HG03060 (cell line): ENCODE data around the gene CCDC146.
"Not testable (repeated sequence)": the region's sequence is repeated elsewhere in the genome, so short reads cannot be mapped to it uniquely, and the experiment has no call there.

Experiments
- ATAC-seq: cut with Tn5 transposase; IDR thresholded peaks from one replicate; pipeline ENCODE4 v1.9.1; 2021; ENCODE audit warnings: low read depth, moderate number of reproducible peaks; ENCODE audit not compliant: unreplicated experiment

The CCDC146 gene

DNA sequence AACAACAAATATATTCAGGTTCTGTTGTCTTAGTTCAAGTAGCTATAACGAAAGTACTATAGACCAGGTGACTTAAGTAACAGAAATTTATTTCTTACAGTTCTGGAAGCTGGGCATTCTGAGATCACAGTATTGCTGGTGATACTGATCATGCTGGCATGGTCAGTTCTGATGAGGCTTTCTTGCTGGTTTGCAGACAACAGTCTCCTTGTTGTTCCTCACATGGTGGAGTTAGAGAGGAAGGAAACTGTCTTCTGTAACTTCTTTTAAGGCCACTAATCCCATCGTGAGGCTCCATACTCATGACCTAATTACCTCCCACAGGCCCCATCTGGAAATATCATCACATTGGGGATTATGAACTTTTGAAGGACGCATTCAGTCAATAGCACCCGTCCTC, 17.9 kb downstream of the CCDC146 start:
- not testable (repeated sequence) for ATAC-seq

DNA sequence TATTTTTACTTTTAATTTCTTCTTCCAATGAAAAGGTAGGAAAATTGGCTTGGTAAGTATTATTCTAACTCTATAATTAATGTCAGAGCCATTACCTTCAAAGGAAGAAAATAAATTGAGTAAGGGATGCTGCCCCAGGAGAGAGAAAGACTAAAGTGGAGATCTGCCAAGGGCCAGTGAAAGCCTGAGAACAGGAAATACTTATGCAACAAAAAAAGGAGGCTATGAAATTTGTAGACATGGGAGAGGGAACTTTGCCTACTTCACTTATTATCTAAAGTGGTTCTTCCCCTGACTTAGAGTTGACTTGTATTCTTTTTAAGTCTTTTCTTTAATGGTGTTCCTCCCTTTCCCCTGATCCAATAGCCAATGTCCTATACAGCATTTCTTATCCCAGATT, 29.8 kb downstream of the CCDC146 start:
- ATAC-seq: not testable (repeated sequence)

DNA sequence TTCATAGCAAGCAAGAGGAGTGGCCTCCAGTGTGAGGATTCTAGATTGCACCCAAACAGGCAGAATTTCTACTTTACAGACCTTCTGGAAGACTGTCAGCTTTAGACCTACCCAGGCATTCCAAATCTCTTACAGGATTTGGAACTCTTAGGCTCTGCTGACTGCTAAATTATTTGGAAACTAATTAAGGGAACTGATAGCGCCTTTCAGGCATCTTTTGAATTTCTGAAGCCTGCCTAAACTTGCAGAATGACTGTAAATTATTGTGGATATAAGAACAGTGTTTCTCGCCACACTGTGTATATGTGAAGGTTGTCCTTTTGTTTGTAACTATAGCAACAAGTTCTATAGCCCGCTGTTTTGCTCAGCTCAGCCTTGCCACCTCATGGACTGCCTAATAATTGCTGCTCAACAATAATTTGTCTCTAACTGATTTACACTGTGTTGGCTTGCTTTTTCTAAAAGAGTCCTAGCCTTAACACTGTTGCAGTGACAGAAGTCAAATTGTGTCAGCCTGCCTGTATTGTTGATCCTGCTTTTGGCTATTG, 32.6 kb downstream of the CCDC146 start:
- ATAC-seq: not testable (repeated sequence)

DNA sequence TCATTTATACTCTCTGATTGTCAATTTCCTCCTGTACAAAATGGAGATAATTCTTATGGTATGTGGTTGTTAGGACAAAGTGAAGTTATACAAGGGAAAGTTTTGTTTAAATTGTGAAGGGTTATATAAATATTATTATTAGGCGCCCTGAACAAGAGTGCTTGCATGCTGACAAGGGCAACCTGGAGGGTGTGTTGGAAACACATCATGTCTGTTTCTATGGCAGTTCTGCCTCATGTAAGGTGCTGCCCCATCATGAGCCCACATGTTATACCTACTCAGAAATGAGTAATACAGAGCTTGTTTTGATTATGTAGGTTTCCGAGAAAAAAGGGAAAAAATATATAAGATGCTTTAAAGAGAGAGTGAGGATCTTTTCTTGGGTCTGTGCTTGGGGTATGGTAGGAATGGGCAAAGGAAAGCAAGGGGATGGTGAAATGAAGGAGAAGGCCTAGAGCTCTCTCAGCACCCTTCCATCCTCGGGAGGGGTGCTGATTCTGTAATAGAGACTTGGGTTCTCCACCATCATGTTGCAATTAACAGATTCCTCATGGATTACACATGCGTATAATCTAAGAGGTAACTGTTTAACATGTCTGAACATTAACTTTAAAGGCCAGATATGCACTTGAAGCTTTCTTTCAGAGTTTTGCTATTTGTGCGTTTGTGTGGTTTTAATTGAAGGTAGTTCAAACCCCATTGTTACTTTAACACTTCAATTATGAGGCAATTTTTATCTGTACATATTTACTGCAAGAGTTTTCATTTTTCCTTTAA, 33.4 kb downstream of the CCDC146 start:
- not testable (repeated sequence) for ATAC-seq

DNA sequence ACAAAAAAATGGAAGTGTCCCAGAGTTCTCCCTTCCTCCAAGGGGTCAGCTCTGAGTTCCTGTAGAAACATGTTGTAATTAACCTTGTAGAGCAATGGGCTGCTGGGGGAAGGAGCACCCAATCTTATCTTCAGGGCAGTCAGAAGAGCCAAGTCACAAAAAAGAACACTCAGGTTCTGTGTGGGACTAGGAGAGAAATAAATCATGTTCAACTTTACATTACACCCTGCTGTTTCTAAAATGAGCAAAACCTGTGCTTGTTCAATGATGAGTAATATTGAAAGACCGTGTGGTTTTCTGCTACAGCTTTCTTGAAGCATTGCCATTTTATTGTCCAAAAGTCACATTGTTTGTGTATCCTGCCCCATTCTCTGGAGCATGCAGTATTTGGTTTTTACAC, 34.6 kb downstream of the CCDC146 start:
- ATAC-seq: peak; percentile 88

DNA sequence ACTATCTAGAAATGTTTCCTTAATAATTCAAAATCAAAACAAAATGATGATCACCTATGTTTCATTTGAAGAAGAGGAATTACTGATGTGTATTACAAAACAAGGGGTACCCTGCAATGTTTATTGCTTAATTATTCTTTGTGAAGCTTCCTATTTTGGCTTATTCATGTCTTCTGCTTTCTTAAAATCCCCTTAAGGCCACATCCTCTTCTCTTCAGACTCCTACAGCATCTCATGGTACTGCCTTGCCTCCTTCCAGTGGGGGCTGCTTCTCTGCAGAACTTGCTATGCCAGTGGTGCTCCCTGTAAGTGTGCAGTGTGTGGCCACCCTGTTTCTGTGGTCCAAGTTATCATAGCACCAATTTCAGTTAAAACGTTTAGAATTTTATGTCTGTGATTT, 35.0 kb downstream of the CCDC146 start:
- ATAC-seq: peak; percentile 22

DNA sequence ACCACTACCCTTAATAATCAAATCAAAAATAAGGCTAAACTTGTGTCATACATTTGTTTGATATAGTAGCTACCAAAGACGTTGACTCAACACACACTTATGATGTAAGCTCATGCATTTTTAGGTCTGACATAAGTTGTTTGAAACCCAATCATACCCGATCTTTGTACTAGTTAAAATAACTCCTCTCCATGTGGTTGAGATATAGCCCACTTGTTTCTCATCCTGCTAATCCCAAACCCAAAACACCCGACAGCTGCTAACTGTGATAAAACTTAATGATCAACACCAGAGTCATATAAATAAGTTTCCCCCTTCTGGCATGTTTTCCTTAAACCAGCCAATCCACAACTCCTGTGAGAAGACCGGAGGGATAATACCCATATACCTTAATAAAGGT, 48.7 kb downstream of the CCDC146 start:
- ATAC-seq: not testable (repeated sequence)

DNA sequence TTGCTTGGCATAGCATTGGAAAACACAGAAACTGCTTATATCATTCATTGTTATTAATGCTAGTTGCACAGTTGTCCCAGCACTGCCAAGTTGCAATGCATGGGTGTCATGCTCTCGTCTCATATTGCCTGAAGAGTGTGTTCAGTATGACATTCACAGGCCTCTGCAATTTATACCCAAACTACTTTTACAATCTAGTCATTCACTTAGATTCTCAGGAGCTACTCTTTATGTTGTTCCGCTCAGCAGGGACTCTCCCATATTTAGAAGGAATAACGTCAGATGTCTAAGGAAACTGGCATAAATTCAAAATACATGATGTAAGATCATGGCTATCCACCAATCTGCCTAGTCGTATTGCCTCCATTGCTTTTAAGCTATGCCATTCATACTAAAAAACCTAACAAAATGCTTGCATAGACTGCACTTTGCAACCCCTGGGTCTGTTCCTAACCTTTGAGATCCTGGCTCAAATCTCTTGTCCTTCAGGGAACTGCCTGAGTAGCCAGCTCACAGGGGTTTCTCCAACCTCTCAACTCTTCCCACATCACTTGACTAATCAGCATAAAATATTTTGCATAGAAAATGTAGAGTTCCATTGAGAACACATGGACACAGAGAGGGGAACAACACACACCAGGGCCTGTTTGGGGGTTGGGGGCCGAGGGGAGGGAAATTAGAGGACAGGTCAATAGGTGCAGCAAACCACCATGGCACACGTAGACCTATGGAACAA, 50.2 kb downstream of the CCDC146 start:
- not testable (repeated sequence) for ATAC-seq

DNA sequence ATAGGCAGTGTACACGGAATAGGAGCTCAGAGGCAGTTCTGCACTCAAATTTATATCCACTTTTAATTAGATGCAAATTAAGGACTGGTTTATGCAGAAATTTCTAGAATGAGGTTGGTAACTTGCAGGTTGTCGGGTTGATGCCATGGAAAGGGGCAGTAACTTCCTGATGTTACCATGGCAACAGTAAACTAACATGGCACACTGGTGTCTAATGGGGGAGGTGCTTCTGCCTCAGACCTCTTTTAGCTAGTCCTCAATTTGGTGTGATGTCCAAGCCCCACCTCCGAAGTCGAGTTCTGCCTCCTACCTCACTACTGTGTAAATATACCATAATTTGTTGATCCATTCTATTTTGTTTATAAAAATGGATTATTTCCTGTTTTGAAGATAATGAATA, 52.0 kb downstream of the CCDC146 start:
- ATAC-seq: not testable (repeated sequence)

DNA sequence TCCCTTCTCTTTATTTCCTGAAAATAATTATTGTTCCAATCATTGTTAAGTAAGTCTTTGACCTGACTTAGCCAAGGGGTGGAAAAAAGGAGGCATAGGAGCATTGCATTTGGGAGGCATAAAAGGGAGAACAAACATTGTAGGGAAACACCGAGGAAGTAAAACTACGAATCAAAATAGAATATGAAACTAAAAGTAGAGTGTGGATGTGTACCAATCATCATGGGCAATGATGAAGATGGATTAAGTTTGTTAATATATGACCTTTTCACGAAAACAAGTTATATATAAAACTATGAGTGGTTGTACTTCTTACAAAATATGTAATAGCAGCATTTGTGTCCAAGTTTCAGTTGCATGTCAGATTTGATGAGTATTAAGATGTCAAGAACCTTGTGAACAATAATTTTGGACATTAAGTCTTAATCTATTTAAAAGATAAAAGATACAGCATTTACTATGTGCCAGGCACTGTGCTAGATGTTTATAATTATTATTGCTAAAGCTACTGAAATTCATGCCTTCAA, 52.9 kb downstream of the CCDC146 start:
- ATAC-seq: peak; percentile 35

DNA sequence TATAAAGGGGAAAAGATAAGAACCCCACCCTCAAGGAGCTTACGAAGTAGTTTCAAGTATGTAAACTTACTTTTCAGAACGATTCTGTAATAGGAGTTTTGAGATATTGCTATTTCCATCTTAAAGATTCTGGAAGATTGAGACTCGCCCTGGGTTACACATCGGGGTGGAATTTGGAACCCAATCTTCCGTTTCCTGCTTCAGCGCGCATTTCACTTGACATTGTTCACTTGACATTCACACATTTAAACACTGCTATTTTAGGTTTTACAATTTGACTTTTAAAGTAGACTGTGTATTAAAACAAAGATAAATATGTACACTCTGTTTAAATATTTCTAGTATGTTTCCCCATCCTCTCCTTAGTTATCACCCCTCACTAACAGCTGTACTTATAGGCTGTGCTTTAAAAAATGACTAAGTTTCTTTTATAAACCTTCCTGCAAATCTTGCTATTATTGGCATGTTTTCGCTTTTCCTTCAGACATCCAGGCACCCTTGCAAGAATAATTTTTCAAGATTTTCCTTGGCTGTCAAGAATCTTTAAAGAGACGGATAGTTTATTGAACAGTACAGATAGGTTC, 55.0 kb downstream of the CCDC146 start:
- not testable (repeated sequence) for ATAC-seq

DNA sequence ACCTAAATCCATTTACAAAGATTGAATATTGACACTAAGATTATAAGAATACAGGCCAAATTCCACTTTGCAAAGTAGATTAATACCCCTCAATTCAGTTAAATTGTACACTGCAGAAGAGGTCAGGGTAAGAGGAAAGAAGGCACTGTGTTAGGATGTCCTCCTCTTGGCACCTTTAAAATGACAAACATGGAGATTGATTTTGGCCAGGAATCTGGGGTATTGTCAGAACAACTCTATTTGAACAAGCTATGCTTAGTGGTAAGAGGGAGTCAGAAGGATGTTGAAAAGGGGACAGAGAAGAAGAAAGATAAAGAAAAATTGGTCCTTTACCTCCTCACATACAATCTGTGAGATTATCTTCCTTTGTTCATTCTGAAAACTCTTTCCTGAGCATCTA, 55.6 kb downstream of the CCDC146 start:
- not testable (repeated sequence) for ATAC-seq

DNA sequence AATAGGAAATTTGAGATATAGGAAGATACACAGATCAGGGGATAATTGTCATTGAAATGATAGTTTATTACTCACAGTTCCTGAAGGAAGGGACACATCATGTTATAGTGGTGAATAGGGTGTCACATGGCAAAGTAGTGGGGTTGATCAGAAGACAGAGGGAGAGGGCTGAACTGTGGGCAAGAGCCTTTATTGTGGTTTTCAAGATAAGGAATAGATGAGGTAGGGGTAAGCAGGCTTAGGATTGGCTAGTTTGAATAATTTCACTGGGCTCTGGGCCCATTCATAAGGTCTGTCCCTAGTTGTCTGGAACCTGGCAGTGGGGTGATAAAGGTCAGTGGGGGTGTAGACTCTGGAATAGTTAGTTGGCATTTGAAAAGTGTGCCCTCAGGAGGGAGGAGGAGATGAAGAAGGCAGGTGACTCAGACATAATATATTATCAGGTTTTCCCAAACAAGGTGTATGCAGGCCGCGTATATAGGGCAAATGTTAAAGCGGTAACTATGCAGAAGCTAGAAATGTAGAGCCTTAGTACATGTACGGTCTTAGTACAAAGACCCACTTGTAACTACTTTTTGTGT, 58.7 kb downstream of the CCDC146 start:
- no peak for ATAC-seq

DNA sequence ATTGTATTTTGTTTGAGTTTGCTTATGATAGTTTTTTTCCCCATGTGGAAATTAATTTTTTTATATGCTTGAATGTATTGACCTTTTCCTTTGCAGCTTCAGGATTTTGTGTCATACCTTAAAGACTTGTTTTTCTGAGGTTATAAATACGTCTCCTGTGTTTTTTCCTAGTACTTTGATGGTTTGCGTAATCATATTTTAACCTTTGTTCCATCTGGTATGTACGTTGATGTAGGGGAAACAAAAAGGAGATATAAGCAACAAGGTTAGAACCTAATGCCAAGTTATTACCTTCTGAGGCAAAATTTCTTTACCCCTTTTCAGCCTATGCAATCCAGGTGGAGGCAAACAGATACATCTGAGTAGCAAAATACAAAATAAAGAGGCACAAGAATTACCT, 59.3 kb downstream of the CCDC146 start:
- no peak for ATAC-seq

DNA sequence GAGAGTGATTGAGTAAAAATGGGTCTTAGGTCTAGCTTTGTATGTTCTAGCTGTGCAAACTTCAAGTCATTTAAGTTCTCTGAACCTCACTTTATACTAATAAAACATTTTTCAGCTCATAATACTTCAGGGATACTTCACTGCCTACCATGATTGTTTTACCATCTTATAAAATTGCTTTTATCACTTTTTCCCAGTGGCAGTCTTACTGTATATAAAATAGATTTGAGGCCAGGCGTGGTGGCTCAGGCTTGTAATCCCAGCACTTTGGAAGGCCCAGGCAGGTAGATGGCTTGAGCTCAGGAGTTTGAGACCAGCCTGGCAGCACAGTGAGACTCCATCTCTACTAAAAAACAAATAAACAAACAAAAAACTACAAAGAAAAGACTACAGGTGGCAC, 59.8 kb downstream of the CCDC146 start:
- no peak for ATAC-seq

DNA sequence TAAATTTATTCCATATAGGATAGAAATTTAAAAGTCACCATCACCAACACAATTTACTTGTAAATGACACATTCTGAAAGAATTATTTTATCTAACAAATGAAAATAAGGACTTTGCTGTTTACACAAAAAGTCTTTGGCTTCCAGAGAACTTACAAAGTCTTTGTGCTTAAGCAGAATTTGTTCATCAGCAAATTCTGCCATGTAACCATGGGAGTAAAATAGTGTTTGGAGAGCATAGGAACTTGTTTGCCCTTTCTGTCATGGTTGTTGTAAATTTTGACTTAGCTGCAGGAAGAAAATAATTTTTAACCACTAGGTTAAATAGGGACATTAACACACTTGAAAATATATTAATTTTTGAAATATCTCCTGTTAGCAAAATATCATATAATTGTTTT, 62.0 kb downstream of the CCDC146 start:
- no peak for ATAC-seq

DNA sequence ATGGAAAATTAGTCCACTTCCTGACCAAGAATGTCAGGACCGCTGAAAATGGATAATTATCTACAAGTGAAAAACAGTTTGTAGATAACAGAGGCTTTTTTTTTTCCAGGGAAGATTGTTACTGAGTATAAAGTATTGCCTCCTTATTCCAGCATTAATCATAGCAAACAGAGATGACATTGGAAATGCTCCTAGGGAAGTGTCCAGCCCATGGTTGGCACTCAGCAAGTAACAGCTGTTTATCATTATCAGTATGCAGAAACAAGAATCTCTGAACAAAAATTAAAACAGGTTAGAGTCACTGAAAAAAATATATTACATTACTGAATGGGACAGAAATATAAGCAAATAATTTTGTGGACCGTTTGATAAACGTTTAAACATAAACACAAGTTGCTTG, 62.6 kb downstream of the CCDC146 start:
- ATAC-seq: no peak

DNA sequence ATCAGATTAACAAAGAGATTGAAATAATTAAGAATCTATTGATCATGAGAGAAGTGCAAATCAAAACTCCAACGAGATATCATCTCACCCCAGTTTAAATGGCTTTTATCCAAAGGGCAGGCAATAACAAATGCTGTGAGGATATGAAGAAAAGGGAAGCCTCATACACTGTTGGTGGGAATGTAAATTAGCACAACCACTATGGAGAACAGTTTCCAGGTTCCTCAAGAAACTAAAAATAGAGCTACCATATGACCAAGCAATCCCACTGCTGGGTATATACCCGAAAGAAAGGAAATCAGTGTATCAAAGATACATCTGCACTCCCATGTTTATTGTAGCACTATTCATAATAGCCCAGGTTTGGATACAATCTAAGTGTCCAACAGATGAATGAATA, 63.5 kb downstream of the CCDC146 start:
- ATAC-seq: no peak

DNA sequence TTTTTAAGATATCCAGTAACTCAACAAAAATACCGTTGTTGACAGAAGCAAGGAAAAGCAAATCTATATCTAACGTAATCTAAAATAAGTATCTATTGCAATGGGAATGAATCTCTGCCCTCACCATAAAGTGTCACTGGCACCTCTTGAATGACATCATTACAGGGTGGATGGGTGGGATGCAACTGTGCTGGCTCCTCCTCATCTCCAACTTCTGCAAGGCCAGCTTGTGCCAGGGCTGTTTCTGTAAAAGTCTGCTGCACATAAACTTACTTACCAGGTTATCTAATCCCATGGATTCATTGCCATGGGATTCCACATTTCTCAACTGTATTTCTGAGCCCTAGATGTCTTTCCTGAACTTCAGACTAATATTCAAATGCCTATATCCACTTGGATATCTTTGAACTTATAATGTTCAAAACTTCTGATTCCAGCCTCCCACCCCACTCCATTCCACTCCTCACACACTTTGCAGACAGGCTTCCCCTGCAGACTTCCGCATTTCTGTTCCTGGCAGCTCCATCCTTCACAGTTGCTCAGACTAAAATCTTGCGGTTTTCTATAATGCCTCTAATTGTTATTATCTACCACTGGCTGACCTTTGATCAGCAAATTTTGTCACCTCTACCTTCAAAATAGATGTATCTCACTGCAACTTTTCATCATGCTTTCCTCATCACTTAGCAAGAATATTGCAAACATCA, 66.5 kb downstream of the CCDC146 start:
- ATAC-seq: no peak

DNA sequence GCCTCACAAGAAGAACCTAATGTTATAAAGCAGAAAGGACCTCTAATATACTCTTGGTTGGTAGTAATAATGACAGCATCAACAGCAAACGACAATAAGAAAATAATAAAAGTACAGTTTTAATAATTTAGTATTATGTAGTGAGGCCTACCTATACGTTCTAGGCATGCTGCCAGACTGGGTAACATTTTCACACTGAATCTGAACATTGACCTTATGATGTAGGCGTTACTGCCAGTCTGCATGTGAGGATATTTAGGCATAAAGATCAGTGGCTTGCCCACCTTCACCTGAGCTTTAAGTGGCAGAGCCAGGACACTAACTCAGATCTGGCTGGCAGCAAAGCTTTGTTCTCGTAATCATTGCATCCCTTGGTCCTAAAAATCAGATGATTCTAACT, 74.7 kb downstream of the CCDC146 start:
- ATAC-seq: no peak
